ENCODE results near the gene FBXL7.

- TF ChIP-seq CTCF (IDR thresholded peaks at IDR 0.05), result no peak
- no peak for TF ChIP-seq POLR2A (IDR thresholded peaks at IDR 0.05)
Observed at GRCh38 chr5:15592728-15593127, 92.7 kb downstream of the FBXL7 start.
